HepG2 (cell line): Measurements from ENCODE around the gene AFF1. TPM values are rescaled to one million over a fixed set of nuclear protein-coding genes. Genes with fewer than 3 reads are reported as not detected.

ENCODE experiments used
- ATAC-seq: fragments of 200-7000 bp; cut with Tn5 transposase; 3 replicates; pipeline ENCODE4 v1.9.1; 2020; ENCODE audit warnings: mild to moderate bottlenecking, moderate library complexity
- BruUV-seq: library from RNA; stranded (reverse); fragments of 400-500 nt; replicated peaks from 2 replicates; lab custom pipeline; 2021; lab: Mats Ljungman, UMichigan
- CTCF ChIA-PET: fragments of 300-600 bp; formaldehyde crosslinking; extraction: SDS; loops from one replicate; lab custom pipeline; 2021; ENCODE audit warnings: low total read pairs, inconsistent platforms, low intra/inter-chr PET ratio; lab: Yijun Ruan, JAX
- POLR2A ChIA-PET: fragments of 350-600 bp; sonication (Branson Sonifier 250); formaldehyde crosslinking; loops from one replicate; lab custom pipeline; 2020; ENCODE audit warnings: antibody characterized with exemption, inconsistent platforms; lab: Yijun Ruan, JAX
- DNase-seq: peaks from one replicate; pipeline ENCODE4 v3.0.0-alpha.2; 2015; ENCODE audit warnings: low spot score
- FAIRE-seq: peaks from 3 replicates; lab custom pipeline; 2011; peaks lifted over from hg19 to GRCh38; lab: Jason Lieb, UNC
- H2AFZ ChIP-seq: one replicate; pipeline ENCODE4 v1.6.1; 2011; ENCODE audit warnings: low read length, inconsistent platforms
- H3K27ac ChIP-seq: fragments of 300-600 bp; 3 replicates; pipeline ENCODE4 v1.8.0; 2011; ENCODE audit warnings: mixed run types, mild to moderate bottlenecking, mixed read lengths, low read length, inconsistent platforms; ENCODE audit not compliant: insufficient read depth; ENCODE audit errors: extremely low read length
- H3K27me3 ChIP-seq, 2 experiments: fragments of 200-600 bp in 1 of 2; 2 replicates in 1 of 2; 3 replicates in 1 of 2; pipeline versions ENCODE4 v1.6.0 to v1.8.0; 2011; ENCODE audit warnings: low read length in 2 of 2, mild to moderate bottlenecking in 2 of 2, moderate library complexity in 2 of 2, inconsistent platforms in 1 of 2; ENCODE audit not compliant: insufficient read depth in 2 of 2, control insufficient read depth in 1 of 2
- H3K36me3 ChIP-seq, 2 experiments: fragments of 200-600 bp in 1 of 2; replicated peaks in 1 of 2; 2 replicates in 1 of 2; 3 replicates in 1 of 2; pipeline versions ENCODE4 v1.5.1 to v1.8.0; 2011; ENCODE audit warnings: low read length in 2 of 2, inconsistent platforms in 1 of 2; ENCODE audit not compliant: insufficient read depth in 2 of 2, control insufficient read depth in 1 of 2
- H3K4me1 ChIP-seq: 2 replicates; pipeline ENCODE4 v1.5.1; 2012; ENCODE audit warnings: low read length, inconsistent platforms; ENCODE audit not compliant: insufficient read depth
- H3K4me2 ChIP-seq: 2 replicates; pipeline ENCODE4 v1.6.0; 2011; ENCODE audit warnings: low read depth, low read length, inconsistent platforms
- H3K4me3 ChIP-seq, 3 experiments: fragments of 200-600 bp in 1 of 3; sonication (generic), shearing (Covaris generic) in 1 of 3; replicated peaks in 1 of 3; 2 replicates each; pipeline ENCODE4 v1.5.1; 2011 to 2016; ENCODE audit warnings: low read length in 3 of 3, inconsistent platforms in 2 of 3, low read depth in 2 of 3, mild to moderate bottlenecking in 2 of 3, control low read depth in 1 of 3, mixed read lengths in 1 of 3; ENCODE audit not compliant: insufficient read depth in 1 of 3
- H3K79me2 ChIP-seq: one replicate; pipeline ENCODE4 v1.6.1; 2011; ENCODE audit warnings: low read length, inconsistent platforms; ENCODE audit not compliant: insufficient read depth
- H3K9ac ChIP-seq: 2 replicates; pipeline ENCODE4 v1.6.0; 2011; ENCODE audit warnings: mild to moderate bottlenecking, low read depth, low read length, inconsistent platforms; ENCODE audit not compliant: insufficient read depth
- H3K9me3 ChIP-seq: 2 replicates; pipeline ENCODE4 v1.5.1; 2012; ENCODE audit warnings: mild to moderate bottlenecking, low read length
- H4K20me1 ChIP-seq: 2 replicates; pipeline ENCODE4 v1.6.0; 2011; ENCODE audit warnings: inconsistent platforms, mild to moderate bottlenecking, low read length, moderate library complexity; ENCODE audit not compliant: insufficient read depth
- CENPT ChIP-seq: sonication (generic); formaldehyde crosslinking; IDR thresholded peaks from 2 replicates; pipeline ENCODE4 v1.8.0; 2022; ENCODE audit warnings: low read depth, mild to moderate bottlenecking, moderate library complexity, missing genetic modification reagents
- KDM2A ChIP-seq: sonication (generic); formaldehyde crosslinking; IDR thresholded peaks from 2 replicates; pipeline ENCODE4 v1.4.0; 2020; ENCODE audit warnings: low read depth, missing genetic modification reagents, borderline replicate concordance
- ZBTB4 ChIP-seq: sonication (generic); formaldehyde crosslinking; IDR thresholded peaks from 2 replicates; pipeline ENCODE4 v1.4.0; 2020; ENCODE audit warnings: missing genetic modification reagents, mild to moderate bottlenecking, borderline replicate concordance
- ZMYM4 ChIP-seq: sonication (generic); formaldehyde crosslinking; IDR thresholded peaks from 2 replicates; pipeline ENCODE4 v1.8.1; 2023; ENCODE audit warnings: mild to moderate bottlenecking, missing genetic modification reagents
- ZNF367 ChIP-seq: sonication (generic); formaldehyde crosslinking; IDR thresholded peaks from 2 replicates; pipeline ENCODE4 v1.4.0; 2020; ENCODE audit warnings: missing genetic modification reagents, borderline replicate concordance
- ZNF878 ChIP-seq: sonication (generic); formaldehyde crosslinking; IDR thresholded peaks from 2 replicates; pipeline ENCODE4 v1.8.1; 2023; ENCODE audit warnings: mild to moderate bottlenecking, missing genetic modification reagents, moderate library complexity
- WGBS: methylation state at CpG from one replicate; pipeline ENCODE4 v1.1.6; 2017; ENCODE audit warnings: low lambda C conversion rate; 5-methylcytosine and 5-hydroxymethylcytosine counted together
- in situ Hi-C: cut with HindIII; loops from 2 replicates; pipeline ENCODE4 v1.10.0; 2017; ENCODE audit warnings: low pct_unique_long_range_greater_than_20kb; ENCODE audit not compliant: extremely low pct_ligation_motif_present
- intact Hi-C: fragments of 100-400 bp; cut with micrococcal nuclease; formaldehyde crosslinking; loops from one replicate; pipeline ENCODE4 v1.10.0; 2022; ENCODE audit not compliant: unreplicated experiment
- polyA plus RNA-seq, 8 experiments: library from polyadenylated mRNA; depleted of rRNA in 3 of 8; stranded (reverse) in 7 of 8; unstranded in 1 of 8; fragments of >200 nt; fragmentation: Illumina TruSeq in 4 of 8; extraction: Trizol in 4 of 8; gene quantifications; 2 replicates each; pipeline versions ENCODE4 v1.2.1 to v1.2.3, GENCODE V29; 2011 to 2016; ENCODE audit warnings: low read depth in 4 of 8, missing spikeins in 1 of 8, mixed read lengths in 1 of 8; ENCODE audit not compliant: insufficient read depth in 1 of 8
- total RNA-seq, 5 experiments: library from RNA; depleted of rRNA; stranded (reverse); fragments of >200 nt; fragmentation: Illumina TruSeq; extraction: Trizol; gene quantifications; 2 replicates each; pipeline ENCODE4 v1.2.3, GENCODE V29; 2016; ENCODE audit warnings: low read depth in 1 of 5

The AFF1 gene
- total and polyA plus RNA-seq, 2 of the 13 experiments (the other 11 are each of a cell fraction or from before 2014, with no cell fraction given): 15.5 to 15.9 TPM

- H3K36me3 ChIP-seq: peaks cover 0 to 1% of the 10 kb centered on the region in 2 experiments; a peak in 2 of 5 replicates
- H4K20me1 ChIP-seq: peaks cover 15% of the 10 kb centered on the region; the same call in 1 of the 2 replicates
- no peak overlapping the region for H3K9ac ChIP-seq
- ATAC-seq (no peak), DNase-seq (no peak), FAIRE-seq (no peak)
- no peak overlapping the region for H3K4me2 ChIP-seq
- H3K27ac ChIP-seq: no peak overlapping the region
- ChIA-PET POLR2A (no interaction called here), CTCF (no interaction called here)
- no peak overlapping the region for H2AFZ ChIP-seq
- H3K4me1 ChIP-seq: peaks cover 15% of the 10 kb centered on the region
- no peaks in the 10 kb centered on the region for H3K9me3 ChIP-seq
- TF ChIP-seq ZNF367 (CRISPR knock-in tag) (no peak), ZNF878 (CRISPR knock-in tag) (no peak), ZBTB4 (CRISPR knock-in tag) (no peak), ZMYM4 (no peak), CENPT (CRISPR knock-in tag) (no peak), KDM2A (CRISPR knock-in tag) (no peak)
- intact Hi-C loops (no loop called here), in situ Hi-C loops (no loop called here)
- no peak overlapping the region for H3K4me3 ChIP-seq
- BruUV-seq: no TSS peak
- H3K79me2 ChIP-seq: peaks cover 10% of the 10 kb centered on the region
- no peaks in the 10 kb centered on the region for H3K27me3 ChIP-seq
- 90% methylated on average over 2 of the region's 2 CpGs for WGBS
Observed at GRCh38 chr4:87075876-87076275, 141.1 kb downstream of the AFF1 start.
